ENCODE data around the gene SLC49A4. TPM values are rescaled to one million over a fixed set of nuclear protein-coding genes. Genes with fewer than 3 reads are reported as not detected.
"Not testable (repeated sequence)": the region's sequence is repeated elsewhere in the genome, so short reads cannot be mapped to it uniquely, and the experiment has no call there.

The SLC49A4 gene
- total RNA-seq, result 10 to 100 TPM; 20.4 to 33.9 (median 28.7) TPM

GRCh38 chr3:122794779-122795673 is at the start of gene SLC49A4:
TSS of gene SLC49A4 (plus strand) at chr3:122795069. CDS start at chr3:122795193, 124 bp downstream.
- WGBS, 2 donors (ENCODE audit: low coverage in 1 of 2), result 0% methylated on average over 5 to 9 of the region's 84 CpGs
- Histone ChIP-seq H3K9me3 (no peaks in the 10 kb centered on the region), H3K4me3 (peak within 1 kb of the TSS; percentile 63 to 72), H3K4me1 (peaks cover 2 to 56% (median 5%) of the 10 kb centered on the region in 3 donors), H3K36me3 (no peaks in the 10 kb centered on the region), H3K27me3 (no peaks in the 10 kb centered on the region), H3K27ac (peak within 1 kb of the TSS; percentile 91 to 99 (median 94))
- peak; percentile 78 for ATAC-seq
- TF ChIP-seq POLR2A (IDR thresholded peaks at IDR 0.05), result peak; percentile 81 to 89
- TF ChIP-seq POLR2AphosphoS5 (IDR thresholded peaks at IDR 0.05), result peak; percentile 70
- TF ChIP-seq, protein P1, sequence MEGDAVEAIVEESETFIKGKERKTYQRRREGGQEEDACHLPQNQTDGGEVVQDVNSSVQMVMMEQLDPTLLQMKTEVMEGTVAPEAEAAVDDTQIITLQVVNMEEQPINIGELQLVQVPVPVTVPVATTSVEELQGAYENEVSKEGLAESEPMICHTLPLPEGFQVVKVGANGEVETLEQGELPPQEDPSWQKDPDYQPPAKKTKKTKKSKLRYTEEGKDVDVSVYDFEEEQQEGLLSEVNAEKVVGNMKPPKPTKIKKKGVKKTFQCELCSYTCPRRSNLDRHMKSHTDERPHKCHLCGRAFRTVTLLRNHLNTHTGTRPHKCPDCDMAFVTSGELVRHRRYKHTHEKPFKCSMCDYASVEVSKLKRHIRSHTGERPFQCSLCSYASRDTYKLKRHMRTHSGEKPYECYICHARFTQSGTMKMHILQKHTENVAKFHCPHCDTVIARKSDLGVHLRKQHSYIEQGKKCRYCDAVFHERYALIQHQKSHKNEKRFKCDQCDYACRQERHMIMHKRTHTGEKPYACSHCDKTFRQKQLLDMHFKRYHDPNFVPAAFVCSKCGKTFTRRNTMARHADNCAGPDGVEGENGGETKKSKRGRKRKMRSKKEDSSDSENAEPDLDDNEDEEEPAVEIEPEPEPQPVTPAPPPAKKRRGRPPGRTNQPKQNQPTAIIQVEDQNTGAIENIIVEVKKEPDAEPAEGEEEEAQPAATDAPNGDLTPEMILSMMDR (IDR thresholded peaks at IDR 0.05), result peak in 2 of 4 experiments; percentile 16 to 29
- TF ChIP-seq EP300 (IDR thresholded peaks at IDR 0.05), result peak; percentile 1

- H3K4me3 ChIP-seq, result no peak overlapping the region
- no peak for ATAC-seq
- H3K27ac ChIP-seq, result no peak overlapping the region
- H3K9me3 ChIP-seq, result no peaks in the 10 kb centered on the region
- TF ChIP-seq POLR2A (IDR thresholded peaks at IDR 0.05) (no peak), EP300 (IDR thresholded peaks at IDR 0.05) (no peak), POLR2AphosphoS5 (IDR thresholded peaks at IDR 0.05) (no peak)
- TF ChIP-seq, protein P1 (IDR thresholded peaks at IDR 0.05), result no peak
- H3K27me3 ChIP-seq, result no peaks in the 10 kb centered on the region
- WGBS, 2 donors (ENCODE audit: low coverage in 1 of 2), result 92 to 96% methylated on average over 4 of the region's 4 CpGs
- H3K36me3 ChIP-seq, result peaks cover 0 to 33% of the 10 kb centered on the region in 2 donors
- no peaks in the 10 kb centered on the region for H3K4me1 ChIP-seq
Measured at GRCh38 chr3:122745369-122746021, 49.4 kb upstream of the SLC49A4 start.

DNA sequence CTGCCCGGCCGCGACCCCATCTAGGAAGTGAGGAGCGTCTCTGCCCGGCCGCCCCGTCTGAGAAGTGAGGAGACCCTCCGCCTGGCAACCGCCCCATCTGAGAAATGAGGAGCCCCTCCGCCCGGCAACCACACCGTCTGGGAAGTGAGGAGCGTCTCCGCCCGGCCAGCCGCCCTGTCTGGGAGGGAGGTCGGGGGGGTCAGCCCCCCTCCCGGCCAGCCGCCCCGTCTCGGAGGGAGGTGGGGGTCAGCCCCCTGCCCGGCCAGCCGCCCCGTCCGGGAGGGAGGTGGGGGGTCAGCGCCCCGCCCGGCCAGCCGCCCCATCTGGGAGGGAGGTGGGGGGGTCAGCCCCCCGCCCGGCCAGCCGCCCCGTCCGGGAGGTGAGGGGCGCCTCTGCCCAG is 47.6 kb upstream of the SLC49A4 start:
- ATAC-seq, H3K9me3 ChIP-seq, H3K27ac ChIP-seq, H3K4me3 ChIP-seq, H3K27me3 ChIP-seq, H3K4me1 ChIP-seq: not testable (repeated sequence)
- H3K36me3 ChIP-seq, result peaks cover 0 to 44% of the 10 kb centered on the region in 2 donors
- WGBS, 2 donors (ENCODE audit: low coverage in 1 of 2), result no CpG with 5 or more reads among the region's 35 CpGs

DNA sequence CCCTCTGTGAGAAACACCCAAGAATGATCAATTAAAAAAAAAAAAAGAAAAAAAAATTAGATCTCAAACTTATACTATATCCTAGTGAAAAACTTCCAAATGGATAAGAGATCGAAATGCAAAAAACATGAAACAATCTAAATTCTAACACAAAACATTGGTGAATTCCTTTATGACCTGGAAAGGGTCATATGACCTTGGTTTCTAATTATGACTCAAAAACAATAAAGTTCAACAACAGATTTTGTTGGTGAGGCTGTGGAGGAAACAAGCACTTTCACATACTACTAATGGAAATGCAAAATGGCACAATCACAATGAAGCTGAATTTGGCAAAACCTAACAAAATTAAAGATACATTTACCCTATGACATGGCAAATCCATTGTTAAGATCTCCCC is 46.5 kb upstream of the SLC49A4 start:
- TF ChIP-seq POLR2A (IDR thresholded peaks at IDR 0.05) (no peak), POLR2AphosphoS5 (IDR thresholded peaks at IDR 0.05) (no peak), EP300 (IDR thresholded peaks at IDR 0.05) (no peak)
- TF ChIP-seq, protein P1 (IDR thresholded peaks at IDR 0.05), result no peak
- H3K27ac ChIP-seq, result no peak overlapping the region
- H3K27me3 ChIP-seq, result no peaks in the 10 kb centered on the region
- no peak overlapping the region for H3K4me3 ChIP-seq
- H3K4me1 ChIP-seq, result no peaks in the 10 kb centered on the region
- H3K9me3 ChIP-seq, result no peaks in the 10 kb centered on the region
- 60 to 100% methylated on average over 1 of the region's 1 CpG for WGBS, 2 donors (ENCODE audit: low coverage in 1 of 2)
- ATAC-seq, result no peak
- H3K36me3 ChIP-seq, result peaks cover 0 to 44% of the 10 kb centered on the region in 2 donors

DNA sequence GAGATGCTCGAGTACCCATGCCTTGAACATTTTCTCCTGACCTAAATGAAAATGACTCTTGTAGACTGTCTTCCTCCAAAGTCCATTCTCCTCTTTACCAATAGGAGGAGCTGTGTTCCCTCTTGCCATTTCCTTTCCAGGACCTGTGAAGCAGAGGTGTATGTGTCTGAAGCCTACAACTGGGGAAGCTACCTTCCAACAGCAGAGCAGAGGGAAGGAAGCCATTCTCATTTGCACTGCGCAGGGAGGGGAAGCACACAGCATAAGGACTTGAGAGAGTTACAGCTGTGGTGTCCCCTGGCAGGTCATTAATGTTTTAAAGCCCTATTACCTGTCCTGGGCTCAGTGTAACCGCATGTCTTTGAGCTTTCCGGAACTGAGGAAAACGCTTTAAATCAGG is 39.9 kb upstream of the SLC49A4 start:
- Histone ChIP-seq H3K36me3 (peaks cover 0 to 83% of the 10 kb centered on the region in 2 donors), H3K27me3 (no peaks in the 10 kb centered on the region), H3K9me3 (no peaks in the 10 kb centered on the region), H3K4me3 (no peak overlapping the region), H3K4me1 (peaks cover 0 to 6% (median 0%) of the 10 kb centered on the region in 3 donors), H3K27ac (no peak overlapping the region)
- ATAC-seq, result peak; percentile 34
- TF ChIP-seq POLR2AphosphoS5 (IDR thresholded peaks at IDR 0.05), result no peak
- TF ChIP-seq, protein P1 (IDR thresholded peaks at IDR 0.05), result peak; percentile 33 to 57 (median 41)
- TF ChIP-seq POLR2A (IDR thresholded peaks at IDR 0.05), result no peak
- WGBS, 2 donors (ENCODE audit: low coverage in 1 of 2), result 64 to 100% methylated on average over 1 to 4 of the region's 5 CpGs

Measured in gastroesophageal sphincter (tissue), 4 donors.